IPS-18c (cell line): ENCODE results near the gene HMCN1.
"Not testable (repeated sequence)": the region's sequence is repeated elsewhere in the genome, so short reads cannot be mapped to it uniquely, and the experiment has no call there.

Experiments
- H3K4me3 ChIP-seq: 2 replicates; pipeline ENCODE4 v1.7.0; 2013; ENCODE audit warnings: low read depth, mild to moderate bottlenecking, low read length, moderate library complexity; ENCODE audit not compliant: insufficient read depth
- H3K9me3 ChIP-seq: one replicate; pipeline ENCODE4 v1.6.1; 2013; ENCODE audit warnings: mild to moderate bottlenecking, low read length, moderate library complexity; ENCODE audit not compliant: control insufficient read depth, insufficient read depth

The HMCN1 gene

DNA sequence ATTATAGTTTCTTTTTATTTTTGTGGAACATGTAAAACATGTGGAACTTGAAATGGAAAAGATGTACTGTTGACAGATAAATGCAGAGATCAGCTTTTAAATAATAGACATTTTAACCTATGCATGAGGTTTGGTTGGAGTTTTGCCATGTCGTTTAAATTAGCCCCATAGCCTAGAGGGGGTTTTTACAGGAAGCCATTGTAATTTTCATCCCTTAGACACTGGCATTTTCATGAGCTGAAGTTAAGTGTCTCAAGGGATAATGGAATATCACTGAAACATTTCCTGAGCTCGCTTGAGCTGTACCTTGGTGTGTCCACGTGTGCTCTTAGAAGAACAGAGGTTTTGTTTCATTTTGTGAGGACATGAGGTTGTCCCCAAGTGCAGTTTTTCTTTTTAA is 54.2 kb downstream of the HMCN1 start:
- Histone ChIP-seq H3K4me3 (no peak overlapping the region), H3K9me3 (no peaks in the 10 kb centered on the region)

DNA sequence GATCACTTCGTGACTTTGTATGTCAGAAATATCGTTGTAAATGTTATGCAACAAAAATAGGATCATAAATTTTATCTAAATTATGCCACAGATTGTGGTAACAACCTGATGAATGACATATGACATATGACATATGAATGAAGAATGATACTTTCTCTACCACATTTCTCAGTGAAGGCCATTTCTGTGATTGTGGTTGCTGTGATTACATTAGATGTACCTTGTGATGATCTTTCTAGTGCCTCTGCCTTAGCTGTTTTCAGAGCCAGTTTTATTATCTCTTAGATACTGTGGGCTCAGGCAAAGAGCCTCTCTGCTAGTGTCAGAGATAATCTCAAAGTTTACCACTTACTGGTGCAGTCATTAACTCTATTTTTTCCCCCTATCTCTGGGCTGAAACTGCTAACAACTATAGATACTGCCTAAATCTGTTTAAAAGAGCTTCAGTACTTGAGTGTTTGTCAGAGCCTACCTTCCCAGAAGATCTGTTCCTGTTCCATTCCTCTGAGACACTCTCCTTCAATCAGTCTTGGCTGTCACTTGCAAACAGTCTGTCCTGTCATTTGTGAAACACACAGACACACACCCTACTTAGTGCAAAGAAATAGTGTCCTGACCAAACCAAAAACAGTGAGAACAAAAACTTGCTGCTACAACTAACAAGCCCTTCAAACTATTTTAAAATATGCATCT is 55.5 kb downstream of the HMCN1 start:
- H3K4me3 ChIP-seq = no peak overlapping the region
- H3K9me3 ChIP-seq = no peaks in the 10 kb centered on the region

- H3K4me3 ChIP-seq = no peak overlapping the region
- H3K9me3 ChIP-seq = no peaks in the 10 kb centered on the region
These were observed 56.1 kb downstream of the HMCN1 start for GRCh38 chr1:185790194-185790735.

DNA sequence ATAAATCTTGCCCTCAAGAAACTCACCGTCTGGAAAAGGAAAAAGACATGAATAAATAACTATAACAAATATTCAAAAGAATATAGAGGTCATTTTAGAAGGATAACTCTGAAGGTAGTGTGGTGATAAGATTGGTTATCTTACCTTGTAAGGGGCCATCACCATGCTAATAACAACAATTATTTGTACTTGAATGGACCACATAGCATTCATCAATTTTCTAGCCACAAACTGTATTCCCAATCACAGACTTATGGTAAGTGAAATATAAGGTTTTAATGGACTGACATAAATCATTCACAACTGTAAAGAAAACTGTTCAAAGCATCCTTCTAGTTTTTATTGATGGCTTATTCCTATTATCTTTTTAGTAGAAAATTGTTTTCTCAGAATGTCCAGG is 57.8 kb downstream of the HMCN1 start:
- no peak overlapping the region for H3K4me3 ChIP-seq
- H3K9me3 ChIP-seq = no peaks in the 10 kb centered on the region

- not testable (repeated sequence) for H3K4me3 ChIP-seq, H3K9me3 ChIP-seq
These were observed 60.3 kb downstream of the HMCN1 start for GRCh38 chr1:185794495-185794894.

DNA sequence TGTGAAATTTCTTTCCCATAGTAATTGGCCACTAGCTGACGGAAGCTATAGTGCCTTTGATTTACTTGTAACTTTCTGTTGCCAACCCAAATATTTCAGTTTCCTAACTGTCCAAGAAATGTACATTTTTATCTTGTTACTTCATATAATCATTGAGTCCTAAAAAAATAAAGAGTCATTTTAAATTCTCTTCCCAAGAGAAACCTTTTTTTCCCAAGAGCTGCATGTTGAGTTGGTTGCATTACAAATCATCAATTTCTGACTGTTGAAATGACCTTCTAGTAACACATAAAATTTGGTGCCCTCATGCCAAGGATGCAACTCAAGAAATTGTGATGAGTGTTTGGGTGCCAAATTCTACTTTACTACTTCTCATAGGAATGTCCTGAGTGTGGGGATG is 61.0 kb downstream of the HMCN1 start:
- Histone ChIP-seq H3K4me3 (no peak overlapping the region), H3K9me3 (peaks cover 2% of the 10 kb centered on the region)

- no peak overlapping the region for H3K4me3 ChIP-seq
- peaks cover 2% of the 10 kb centered on the region for H3K9me3 ChIP-seq
These were observed 64.3 kb downstream of the HMCN1 start for GRCh38 chr1:185798505-185798904.

GRCh38 chr1:185803241-185803640 is 69.0 kb downstream of the HMCN1 start:
- Histone ChIP-seq H3K9me3 (no peaks in the 10 kb centered on the region), H3K4me3 (no peak overlapping the region)

DNA sequence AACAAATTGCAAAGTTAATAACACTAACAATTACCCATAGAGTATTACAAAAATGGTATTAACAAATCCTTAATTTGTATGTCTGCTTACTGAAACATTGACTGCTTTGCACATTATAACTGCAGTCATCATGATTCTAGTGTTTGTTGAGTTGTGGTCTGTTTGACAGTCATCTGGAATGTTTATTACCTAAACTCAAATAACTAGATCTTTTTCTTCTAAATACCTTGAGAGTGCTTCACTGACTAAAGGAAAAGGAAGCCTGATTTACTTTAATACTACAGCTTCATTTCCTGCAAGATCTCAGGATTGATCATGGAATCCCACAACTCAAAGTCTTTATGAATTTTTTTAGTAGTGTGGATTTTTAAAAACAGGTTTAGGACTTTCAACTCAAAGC is 70.0 kb downstream of the HMCN1 start:
- H3K4me3 ChIP-seq = no peak overlapping the region

GRCh38 chr1:185804608-185805007 is 70.4 kb downstream of the HMCN1 start:
- Histone ChIP-seq H3K4me3 (no peak overlapping the region), H3K9me3 (no peaks in the 10 kb centered on the region)

More for the DNA sequence above, 70.0 kb downstream of the HMCN1 start:
- no peaks in the 10 kb centered on the region for H3K9me3 ChIP-seq

GRCh38 chr1:185807275-185807674 is 73.1 kb downstream of the HMCN1 start:
- H3K4me3 ChIP-seq = no peak overlapping the region
- no peaks in the 10 kb centered on the region for H3K9me3 ChIP-seq

- Histone ChIP-seq H3K4me3 (no peak overlapping the region), H3K9me3 (no peaks in the 10 kb centered on the region)
These were observed 74.4 kb downstream of the HMCN1 start for GRCh38 chr1:185808631-185809030.

DNA sequence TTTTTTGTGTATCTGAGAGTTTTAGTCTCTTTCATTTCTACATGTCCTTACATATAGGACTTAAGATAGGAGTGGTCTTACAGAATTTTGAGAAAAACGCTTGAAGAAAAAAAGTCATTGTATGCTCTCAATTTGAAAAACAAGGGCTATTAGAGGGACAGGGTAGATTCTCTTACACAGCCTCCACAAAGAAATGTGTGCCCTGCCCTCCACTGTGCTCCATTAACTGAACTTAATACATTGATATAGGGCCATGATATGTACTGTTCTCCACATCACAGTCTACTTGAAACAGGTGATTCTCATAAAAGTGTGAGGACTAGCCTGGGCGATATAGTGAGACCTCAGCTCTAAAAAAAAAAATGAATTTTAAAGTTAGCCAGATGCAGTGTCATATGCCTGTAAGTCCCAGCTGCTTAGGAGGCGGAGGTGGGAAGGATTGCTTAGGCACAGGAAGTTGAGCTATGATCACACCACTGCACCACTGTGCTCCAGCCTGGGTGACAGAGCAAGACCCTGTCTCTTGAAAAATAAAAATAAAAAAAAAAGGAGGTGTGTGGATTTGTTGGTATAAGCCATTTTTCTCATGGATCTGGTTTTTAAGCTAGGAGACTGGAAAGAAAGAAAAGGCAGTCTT is 77.0 kb downstream of the HMCN1 start:
- Histone ChIP-seq H3K9me3 (no peaks in the 10 kb centered on the region), H3K4me3 (no peak overlapping the region)

GRCh38 chr1:185812934-185813333 is 78.7 kb downstream of the HMCN1 start:
- Histone ChIP-seq H3K4me3 (no peak overlapping the region), H3K9me3 (no peaks in the 10 kb centered on the region)

DNA sequence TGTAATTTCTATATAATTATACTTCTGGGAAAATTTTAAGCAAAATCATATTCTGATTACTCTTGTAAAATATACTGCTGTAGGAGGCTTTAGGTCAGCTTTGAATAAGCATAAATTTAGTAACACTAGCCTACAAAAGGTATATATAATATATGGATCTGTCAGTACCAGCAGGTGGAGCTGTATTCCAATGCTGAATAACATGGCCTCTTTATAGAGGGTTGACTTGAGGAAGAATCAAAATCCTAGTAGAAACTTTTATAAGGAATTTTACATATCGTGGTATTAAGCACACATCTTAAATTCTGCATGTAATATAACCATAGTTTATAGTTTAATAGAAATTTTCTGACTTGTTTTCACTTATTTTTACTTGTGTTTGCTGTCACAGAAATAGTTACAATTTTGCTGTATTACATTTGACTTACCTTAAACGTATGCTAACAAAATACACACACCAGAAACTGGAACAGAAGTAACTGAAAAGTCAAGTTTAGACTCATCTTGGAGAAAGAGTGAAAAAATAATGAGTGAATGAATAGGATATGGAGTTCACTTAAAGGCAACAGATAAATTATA is 79.3 kb downstream of the HMCN1 start:
- Histone ChIP-seq H3K9me3 (no peaks in the 10 kb centered on the region), H3K4me3 (no peak overlapping the region)

GRCh38 chr1:185816460-185816859 is 82.3 kb downstream of the HMCN1 start:
- no peaks in the 10 kb centered on the region for H3K9me3 ChIP-seq

GRCh38 chr1:185819798-185820197 is 85.6 kb downstream of the HMCN1 start:
- H3K4me3 ChIP-seq = no peak overlapping the region
- no peaks in the 10 kb centered on the region for H3K9me3 ChIP-seq

More at GRCh38 chr1:185816460-185816859, 82.3 kb downstream of the HMCN1 start:
- no peak overlapping the region for H3K4me3 ChIP-seq
